Right renal pelvis (tissue), 4 donors: ENCODE results near the gene LRRK1. TPM values are rescaled to one million over a fixed set of nuclear protein-coding genes. Genes with fewer than 3 reads are reported as not detected.
A peak's percentile ranks its signal among the peaks of the same experiment; 100 is the strongest.

Experiments used
- DNase-seq, 4 donors: peaks; one replicate each; pipeline ENCODE4 v3.0.0-alpha.2; 2013; ENCODE audit warnings: low read depth in 4 of 4, low spot score in 3 of 4, missing footprints in 1 of 4
- polyA plus RNA-seq, 4 donors: library from polyadenylated mRNA; unstranded; fragments of 120-200 nt; gene quantifications; one replicate each; pipeline ENCODE4 v1.2.1, GENCODE V29; 2013; ENCODE audit not compliant: insufficient read length in 4 of 4

Gene LRRK1
- polyA plus RNA-seq, 4 donors, result 2.6 to 4.9 (median 3.0) TPM

DNA sequence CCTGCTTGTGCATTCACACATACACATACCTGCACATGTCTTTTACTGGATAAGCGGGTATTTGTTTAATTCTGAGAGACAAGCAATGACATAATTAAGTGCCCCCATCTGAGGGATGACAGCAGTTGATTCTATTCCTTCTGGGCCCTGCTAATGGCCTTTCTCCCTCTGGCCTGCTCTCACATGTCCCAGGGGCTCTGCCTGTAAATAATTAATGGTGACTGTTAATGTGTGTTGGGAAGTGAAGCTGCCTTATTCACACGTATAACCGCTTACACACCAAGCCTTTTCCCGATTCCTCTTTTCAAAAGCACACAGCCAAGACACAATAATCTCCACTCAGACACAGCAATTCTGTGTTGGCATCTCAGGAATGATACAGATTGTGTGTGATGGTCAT lies 47.8 kb downstream of the LRRK1 start:
- DNase-seq, result peak in 3 of 4 donors; percentile 39 to 50 (median 49)

DNA sequence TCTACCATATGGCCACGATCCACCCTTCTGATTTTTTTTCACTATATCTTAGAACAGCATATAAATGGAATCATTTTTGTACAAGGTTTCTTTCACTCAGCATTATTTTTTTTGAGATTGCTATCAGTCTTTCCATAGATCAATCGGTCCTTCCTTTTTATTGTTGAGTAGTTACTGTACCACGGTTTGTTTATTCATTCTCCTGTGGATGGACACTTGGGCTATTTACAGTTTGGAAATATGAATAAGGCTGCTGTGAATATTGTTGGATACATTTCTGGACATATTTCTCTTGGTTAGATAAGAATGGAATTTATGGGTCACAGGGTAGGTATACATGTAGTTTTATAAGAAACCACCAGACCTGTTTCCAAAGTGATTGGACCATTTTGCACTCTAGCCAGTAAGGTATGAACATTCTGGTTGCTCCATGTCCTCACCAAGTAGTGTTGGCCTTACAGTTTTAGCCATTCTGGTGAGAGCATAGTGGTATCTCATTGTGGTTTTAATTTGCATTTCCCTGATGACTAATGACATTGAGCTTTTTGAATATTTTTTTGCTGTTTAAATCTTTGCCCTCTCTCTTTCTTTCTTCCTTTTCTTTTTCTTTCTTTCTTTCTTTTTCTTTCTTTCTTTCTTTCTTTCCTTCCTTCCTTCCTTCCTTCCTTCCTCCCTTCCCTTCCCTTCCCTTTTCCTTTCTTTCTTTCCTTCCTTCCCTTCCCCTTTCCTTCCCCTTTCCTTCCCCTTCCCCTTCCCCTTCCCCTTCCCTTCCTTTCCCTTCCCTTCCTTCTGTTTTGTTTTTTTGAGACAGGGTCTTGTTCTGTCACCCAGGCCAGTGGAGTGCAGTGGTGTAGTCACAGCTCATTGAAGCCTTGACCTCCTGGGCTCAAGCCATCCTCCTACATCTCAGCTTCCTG lies 49.2 kb downstream of the LRRK1 start:
- DNase-seq, result no peak

DNA sequence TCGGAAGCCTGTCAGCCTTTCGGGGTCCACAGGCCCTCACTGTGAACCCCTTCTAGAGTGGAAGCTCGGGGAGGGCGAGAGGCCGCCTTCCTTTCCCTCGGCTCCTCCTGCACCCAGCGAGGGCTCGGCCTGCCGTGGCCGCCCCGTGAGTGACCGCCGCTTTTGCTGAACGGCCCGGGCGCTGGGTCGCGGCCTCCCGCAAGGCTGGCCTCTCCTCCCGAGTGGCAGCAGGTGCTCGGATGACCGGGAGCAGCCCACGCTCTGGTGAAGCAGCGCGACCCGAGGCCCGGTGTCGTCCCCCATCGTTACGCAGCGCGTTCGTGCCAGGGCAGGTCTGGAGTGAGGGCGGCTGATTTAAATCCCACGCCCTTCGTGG lies 53.8 kb downstream of the LRRK1 start:
- no peak for DNase-seq

DNA sequence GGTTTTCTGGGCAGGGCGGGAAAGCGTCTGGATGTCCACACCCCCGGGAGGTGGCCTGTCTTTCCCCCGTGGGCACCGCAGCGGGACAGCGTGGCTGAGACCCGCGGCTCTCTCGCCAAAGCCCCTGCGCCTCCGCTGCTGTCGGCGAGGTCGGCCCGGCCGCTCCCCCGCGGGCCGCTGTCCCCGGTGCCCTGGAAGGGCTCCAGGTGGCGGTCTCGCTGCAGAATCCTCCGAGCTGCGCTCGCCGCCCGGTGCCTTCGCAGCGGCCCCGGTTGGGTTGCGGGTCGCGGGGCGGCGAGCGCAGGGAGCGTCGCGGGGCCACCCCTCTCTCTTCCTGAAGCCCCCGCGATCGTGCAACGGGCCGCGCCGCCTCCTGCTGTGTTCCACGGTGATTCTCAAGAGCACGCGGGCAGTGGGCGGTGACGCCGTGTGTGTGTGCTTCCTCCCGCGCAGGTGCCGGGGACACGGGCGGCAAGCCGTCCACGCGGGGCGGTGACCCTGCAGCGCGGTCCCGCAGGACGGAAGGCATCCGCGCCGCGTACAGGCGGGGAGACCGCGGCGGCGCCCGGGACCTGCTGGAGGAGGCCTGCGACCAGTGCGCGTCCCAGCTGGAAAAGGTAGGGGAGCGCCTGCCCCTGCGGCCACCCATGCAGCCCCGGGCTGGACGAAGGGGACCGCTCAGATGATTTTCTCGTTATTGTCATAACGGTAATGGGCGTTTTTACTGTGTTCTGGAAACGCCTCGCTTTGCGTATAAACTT lies 54.4 kb downstream of the LRRK1 start:
- DNase-seq, result no peak

DNA sequence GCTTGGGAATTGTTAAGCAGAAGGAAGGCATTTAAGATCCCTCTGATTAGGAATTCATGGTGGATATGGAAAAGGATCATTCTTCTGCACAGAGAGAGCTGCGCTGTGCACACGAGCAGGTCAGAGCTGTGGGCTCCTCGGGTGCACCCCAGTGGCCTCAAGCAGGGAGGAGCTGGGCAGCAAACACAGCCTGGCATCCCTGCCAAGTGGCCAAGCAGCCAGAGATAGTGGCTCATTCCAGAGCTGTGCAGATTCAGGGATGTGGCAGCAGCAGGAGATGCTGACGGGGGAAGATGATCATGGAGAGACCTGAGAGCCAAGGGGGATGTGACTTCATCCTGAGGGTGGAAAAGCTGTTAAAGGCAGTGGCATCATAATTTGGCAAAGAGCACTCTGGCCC lies 55.9 kb downstream of the LRRK1 start:
- DNase-seq, result no peak

DNA sequence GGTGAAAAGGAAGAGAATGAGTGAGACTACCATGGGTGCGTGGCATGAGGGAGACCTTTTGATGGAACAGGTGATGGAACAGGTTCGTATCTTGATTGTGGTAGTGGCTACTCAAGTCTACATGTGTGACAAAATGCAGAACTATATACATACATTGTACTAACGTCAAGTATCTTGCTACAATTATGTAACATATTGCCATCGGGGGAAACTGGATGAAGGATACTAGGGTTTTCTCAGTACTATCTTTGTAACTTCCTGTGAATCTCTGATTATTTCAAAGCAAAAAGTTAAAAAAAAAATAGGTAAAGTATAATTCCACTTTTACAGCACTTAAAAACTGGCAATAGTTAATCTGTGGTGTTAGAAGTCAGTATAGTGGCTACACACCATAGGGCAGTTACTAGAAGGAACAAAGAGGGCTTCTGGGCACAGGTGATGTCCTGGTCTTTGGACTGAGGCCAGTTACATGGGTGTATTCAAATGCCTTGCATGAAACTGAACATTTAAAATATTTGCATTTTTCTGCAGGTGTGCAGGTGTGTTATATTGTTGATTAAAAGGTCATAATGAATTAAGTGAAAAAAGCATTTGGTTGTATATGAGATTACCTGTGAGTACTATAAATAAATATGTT lies 61.4 kb downstream of the LRRK1 start:
- no peak for DNase-seq

DNA sequence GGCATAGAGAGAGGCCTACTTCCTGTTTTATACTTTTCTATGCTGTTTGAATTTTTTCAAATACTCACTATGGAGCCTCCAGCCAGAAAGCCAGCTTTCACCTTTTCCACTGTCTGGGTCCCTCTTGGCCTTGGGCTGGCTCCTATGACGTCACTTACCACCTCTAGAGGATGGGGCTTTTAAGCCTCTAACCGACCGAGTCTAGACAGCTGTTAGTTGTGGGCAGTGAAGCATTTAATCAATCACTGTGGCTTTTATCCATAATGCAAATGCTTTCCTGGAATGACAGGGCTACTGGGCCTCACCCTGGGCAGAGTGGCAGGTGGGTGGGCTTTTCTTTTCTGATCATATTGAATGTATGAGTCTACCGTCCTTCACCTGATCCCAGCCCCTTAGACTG lies 61.9 kb downstream of the LRRK1 start:
- no peak for DNase-seq

DNA sequence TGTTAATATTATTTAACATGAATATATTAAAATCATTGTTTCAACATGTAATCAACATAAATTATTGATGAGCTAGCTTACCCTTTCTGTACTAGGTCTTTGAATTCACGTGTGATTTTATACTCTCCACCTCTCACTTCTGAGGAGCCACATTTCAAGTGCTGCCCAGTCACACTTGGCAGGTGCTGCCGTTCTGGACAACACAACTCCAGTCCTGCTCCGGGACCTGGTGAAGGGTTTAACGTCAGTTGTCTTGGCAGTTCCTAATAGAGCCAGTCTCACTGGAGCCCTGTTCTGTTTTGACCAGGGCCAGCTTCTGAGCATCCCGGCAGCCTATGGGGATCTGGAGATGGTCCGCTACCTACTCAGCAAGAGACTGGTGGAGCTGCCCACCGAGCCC lies 64.1 kb downstream of the LRRK1 start:
- DNase-seq, result no peak

DNA sequence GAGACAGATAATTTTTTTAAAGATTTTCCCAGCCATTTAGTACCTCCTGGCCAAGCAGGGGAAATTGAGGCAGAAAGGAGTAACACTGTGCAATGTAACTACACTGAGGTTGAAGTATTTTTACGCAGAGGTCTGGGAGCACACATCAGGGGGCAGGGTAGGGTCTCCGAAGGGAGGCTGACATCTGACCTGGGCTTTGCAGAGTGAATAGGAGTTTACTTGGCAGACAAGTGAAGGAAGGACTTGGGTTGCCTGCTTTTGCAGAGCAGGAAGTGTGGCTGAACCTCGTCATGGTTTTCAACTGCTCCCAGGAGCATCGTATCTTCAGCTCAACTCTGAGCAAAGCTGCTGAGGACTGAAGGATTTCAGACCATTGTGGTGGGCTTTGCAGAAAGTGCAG lies 66.2 kb downstream of the LRRK1 start:
- DNase-seq, result no peak

DNA sequence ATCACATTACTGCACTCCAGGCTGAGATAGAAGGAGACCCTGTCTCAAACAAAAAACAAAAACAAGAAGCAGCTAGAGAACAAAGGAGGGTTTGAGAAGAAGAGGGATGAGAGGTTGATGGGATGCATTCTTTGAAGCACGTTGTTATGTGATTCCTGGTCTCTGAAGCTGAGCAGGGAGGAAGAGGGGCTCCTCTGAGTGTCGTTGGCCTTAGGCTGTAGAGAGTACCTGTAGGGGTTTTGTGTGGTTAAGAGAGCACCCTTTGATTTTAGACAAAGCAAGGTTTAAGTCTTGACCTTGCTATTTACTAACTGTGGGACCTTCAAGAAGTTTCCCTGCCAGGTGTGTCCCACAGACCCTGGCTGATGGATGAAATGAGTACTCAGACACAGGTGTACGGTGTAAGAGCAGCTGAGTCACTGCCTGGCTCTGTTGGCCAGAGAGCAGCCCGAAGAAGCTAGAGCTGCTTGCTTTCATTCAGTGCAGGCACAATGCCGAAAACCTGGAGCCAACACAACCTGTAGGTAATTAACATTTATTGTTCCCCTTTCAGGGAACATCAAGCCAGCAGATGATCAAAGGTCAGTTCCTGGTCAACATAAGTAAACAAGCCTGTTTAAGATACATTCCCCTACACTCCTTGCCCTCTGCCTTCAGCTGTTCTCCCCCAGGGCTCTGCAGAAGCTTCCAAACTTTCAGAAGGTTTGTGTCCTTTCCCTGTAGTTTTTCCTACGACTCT lies 67.2 kb downstream of the LRRK1 start:
- no peak for DNase-seq

DNA sequence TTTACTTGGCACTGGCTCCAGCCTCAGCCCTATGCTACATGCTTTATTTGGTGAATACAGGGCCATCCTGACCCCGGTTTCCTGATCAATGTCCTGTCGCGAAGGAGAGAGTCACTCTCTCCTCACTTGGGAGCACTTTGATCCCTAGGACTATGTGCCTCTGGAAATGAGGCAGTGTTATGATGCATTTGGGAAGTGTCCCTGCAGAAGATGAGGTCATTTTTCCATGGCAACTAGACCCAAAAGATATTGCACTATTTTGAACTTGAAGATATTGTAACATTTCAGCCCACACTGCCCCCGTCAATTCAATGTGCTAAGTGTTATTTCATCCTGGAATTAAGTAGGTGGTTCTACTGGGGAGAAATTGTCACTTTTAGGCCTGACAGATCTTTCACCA lies 68.0 kb downstream of the LRRK1 start:
- no peak for DNase-seq

DNA sequence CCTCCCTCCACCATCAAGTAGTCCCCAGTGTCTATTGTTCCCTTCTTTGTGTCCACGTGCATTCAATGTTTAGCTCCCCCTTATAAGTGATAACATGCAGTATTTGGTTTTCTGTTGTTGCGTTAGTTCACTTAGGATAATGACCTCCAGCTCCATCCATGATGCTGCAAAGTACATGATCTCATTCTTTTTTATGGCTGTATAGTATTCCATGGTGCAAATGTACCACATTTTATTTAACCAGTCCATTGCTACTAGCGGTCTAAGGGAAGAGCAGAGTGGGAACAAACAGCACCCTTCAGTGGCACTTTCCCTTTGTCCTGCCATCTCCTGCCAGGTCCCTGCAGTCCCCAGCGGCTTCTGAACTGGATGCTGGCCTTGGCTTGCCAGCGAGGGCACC lies 69.1 kb downstream of the LRRK1 start:
- DNase-seq, result no peak

DNA sequence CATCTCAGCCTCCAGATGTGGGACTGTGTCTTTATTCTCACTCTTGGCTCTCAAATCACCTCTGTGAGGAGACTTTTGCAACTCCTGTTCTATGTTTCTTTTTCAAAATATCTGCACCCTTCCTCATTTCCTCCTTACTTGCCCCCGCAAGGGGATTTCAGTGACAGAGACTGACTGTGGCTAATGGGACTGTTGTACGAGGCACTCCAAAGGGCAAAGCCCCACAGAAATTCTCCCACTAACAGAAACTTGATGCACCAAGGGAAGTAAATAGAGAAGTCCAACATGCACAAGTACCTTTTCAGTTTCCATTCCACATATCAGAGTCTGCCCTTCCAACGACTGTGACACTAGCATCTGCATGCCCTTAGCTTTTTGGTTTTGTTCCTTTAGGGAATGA lies 69.7 kb downstream of the LRRK1 start:
- DNase-seq, result no peak

DNA sequence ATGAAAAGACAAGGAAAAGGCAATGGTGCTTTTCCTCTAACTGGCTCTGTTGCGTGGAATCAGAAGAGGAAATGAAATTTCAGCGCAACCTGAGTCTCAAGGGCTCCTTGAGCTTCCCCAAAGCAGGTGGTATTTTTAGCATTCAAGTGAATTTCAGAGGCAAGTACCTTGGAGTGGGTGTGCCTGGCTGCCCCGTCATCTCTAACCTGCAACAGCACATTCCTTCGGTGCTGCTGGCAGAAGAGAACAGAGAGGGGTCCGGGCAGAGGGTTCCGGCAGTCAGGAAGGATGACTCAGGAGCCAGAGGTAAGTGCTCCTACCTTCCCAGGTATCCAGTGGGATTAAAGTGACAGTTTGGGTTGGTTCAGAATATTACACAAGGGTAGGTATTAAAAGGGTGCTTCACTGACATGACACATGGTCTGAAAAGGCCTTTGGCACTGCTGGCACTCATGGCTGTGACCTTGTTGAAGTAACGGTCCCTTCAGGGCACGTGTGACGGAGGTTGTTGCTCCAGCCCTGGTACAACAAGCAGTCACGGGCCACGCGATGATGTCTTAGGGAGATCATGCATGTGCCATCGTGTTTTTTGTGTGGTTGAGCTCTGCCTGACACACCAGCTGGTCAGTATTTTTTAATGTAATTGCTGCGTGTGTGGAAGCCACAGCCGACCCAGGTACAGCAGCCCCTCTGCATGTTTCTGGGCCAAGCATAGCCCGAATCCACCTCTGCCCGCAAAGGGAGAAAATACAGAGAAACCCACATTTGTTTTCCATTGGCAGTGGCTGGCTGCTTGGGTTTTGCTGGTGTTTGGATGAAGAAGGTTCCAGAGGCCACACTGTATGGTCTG lies 75.7 kb downstream of the LRRK1 start:
- DNase-seq, result no peak

DNA sequence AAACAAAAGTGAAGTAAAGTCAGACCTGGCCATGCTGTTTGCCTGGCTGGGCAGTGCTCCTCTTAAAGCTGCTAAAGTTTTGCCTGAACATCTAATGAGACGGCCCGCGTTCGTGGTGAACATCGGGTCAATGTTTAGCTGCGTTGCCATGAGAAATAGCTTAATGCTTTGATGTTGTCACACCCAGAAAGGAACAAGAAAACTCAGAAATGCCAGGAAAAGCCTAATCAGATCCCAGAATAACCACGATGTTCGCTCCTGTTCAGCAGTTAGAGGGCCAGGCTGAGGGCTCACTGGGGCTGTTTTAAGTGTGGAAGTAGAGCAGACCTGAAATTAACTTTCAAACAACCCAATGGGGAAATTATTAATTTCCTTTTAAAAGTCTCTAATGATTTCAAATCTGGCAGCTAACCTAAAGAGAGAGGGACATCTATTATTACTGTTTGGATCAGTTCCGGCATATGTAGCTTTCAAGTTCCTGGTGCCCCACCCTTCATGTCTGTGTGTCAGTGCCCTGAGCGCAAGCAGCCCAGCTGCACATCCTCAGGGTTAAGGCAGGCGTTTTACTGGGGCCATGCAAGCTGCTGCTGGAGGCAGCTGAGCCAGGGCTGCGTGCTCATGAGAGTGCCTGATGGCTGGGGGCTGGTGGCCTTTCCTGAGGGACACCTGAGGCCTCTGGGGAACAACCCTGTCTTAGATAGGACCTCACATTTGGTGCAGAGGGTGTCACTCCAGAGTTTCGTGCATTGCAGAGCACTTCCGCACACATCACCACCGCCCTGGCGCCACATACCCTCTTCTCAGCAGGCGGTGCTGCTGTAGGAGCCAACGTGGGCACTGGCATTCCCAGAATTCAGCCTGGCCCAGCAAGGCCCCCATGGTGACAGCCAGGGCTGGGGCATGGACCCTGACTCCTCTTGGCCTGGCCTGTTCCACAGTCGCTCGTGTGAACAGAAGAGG lies 76.6 kb downstream of the LRRK1 start:
- DNase-seq, result no peak

DNA sequence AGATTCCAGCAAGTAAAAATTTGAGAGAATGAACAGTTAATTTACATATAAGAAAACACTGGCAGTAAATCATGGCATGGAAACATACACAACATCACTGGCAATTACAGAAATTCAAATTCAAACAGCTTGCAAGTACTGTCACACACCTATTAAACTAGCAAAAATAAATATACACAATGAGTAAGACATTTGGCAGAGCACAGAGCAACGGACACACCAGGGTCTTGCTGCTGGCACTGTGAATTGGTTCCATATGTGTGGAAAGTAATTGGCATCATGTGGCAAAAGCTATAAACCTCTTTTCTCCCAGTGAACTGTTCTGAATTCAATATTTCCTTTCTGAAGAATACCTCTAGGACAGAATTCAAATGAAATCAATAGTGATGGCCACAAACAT lies 78.3 kb downstream of the LRRK1 start:
- no peak for DNase-seq

DNA sequence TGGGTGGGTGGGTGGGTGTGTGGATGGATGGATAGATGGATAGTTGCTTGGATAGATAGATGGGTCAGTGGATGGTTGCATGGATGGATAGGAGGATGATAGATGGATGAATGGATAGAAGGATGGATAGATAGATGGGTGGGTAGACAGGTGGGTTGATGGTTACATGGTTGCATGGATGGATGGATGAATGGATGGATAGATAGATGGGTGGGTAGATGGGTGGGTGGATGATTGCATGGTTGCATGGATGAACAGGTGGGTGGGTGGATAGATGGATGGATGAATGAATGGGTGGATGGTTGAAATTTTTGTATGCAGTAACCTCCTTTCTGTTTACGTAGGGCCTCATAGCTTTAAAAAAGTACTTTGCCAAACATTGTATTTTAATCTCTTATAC lies 79.5 kb downstream of the LRRK1 start:
- no peak for DNase-seq

DNA sequence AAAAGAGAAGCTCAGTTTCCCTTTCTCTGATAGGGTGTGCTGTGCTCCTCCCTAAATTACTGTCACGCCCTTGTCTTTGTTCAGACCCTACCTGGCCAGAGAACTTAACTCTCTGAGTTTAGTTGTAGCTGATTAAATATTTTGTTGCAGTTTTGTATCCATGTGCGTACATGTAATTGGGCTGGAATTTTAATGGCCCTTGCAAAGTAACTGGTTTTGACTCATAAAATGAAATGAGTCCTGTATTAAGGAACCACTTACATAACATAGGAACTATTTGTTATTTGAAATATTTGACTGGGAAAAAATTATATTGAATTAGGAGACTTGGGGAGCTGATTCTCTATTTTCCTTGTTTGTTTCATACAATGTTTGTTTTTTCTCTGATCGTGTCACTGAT lies 80.2 kb downstream of the LRRK1 start:
- DNase-seq, result no peak

DNA sequence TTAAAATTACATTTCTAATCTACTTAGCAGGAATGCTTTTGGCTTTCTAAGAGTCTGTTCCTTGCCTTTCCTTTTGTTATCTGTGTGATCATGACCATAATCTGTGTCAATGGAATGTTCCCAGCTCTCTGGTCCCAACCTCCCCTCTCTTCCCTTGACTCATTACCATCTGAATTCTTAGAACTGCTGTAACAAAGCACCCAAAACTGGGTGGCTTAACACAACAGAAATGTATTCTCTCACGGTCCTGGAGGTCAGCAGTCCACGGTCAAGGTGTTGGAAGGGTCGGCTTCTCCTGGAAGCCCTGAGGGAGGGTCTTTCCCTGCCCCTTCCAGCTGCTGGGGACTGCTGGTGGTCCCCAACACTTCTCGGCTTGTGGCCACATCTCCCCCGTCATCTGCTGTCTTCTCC lies 81.1 kb downstream of the LRRK1 start:
- no peak for DNase-seq
